Fibroblast of skin of right biceps (primary cell): Measurements from ENCODE around the gene UTP20.

Source experiments
- DNase-seq: peaks from one replicate; pipeline ENCODE4 v3.0.0-alpha.2; 2013

Gene UTP20

DNA sequence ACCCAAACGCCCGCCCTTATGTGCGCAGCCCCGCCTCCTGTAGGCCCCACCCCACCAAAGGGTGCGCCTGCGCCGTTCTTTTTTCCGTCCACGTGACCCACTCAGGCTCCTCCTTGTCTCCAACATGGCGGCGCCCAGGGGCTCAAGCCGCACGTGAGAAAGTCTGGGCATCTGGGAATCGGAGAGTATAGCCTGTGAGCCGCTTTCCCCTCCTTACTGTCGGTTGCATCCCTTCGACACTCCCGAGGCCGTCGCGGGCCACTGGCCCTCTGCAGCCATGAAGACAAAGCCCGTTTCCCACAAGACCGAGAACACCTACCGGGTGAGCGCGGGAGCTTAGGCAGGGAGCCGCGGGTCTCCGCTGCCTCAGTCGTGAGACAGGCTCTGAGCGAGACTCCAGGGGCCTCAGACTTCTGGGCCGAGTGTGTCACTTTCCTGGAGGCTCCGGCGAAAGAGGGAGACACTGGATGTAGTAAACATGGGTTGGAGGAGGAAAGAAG lies at the start of gene UTP20:
Gene UTP20 (plus strand): TSS at position 100 of the 500 bp plus-strand sequence. CDS start 178 bp downstream, at position 278.
- peak; percentile 86 for DNase-seq

DNA sequence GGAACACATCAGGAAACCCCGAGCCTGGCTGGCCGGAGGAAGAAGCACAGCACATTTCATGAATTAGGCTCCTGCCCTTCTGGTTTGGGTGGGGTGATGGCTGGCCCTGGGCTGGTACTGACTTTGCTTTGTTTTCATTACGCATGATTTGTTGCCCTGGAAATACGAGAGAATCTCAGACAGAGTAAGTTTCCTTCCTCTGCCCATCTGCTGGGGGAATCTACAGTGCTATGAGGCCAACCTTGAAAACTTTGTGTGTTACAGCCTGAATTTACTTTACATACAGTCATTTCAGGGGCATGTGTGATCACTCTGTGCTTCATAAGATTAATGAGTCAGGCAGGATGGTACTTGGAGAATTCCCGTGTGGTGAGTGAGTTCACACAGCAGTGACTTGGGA lies 49.4 kb upstream of the UTP20 start:
- peak; percentile 53 for DNase-seq

DNA sequence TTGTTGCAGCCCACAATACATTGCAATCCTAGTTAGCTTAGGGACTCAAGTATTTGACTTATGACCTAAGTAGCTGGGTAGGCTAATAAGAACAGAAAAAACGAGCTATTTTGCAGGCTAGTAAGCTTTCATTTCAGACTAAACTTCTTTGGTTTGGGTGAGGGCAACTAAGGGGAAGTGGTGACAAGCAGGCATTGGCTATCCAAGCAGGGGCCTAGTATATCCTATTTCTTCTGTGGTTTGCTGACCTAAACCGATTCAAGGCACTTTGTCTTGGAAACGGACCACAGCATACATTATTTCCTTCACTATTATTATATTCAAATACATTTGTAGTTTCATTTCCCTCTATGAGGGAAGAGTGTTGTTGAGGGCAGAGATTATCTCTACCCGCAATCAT lies 48.3 kb upstream of the UTP20 start:
- no peak for DNase-seq

DNA sequence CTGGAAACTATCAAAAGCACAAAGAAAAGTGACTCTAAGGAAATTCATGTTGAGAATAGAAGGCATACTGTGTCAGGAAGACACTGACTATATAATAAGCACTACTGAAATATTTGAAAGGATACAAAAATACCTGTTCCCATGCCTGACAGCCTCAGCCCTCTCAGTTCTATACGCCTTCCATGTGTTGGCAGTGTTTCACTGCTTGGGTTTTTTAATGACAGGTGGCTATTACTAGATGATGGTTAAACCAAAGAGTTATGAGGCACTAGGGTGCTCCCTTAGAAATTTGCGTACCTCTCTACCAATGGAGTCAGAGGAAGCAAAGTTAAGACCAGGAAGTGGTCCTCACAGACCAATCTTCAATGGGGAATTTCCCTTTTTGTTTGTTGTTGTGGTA lies 44.2 kb upstream of the UTP20 start:
- no peak for DNase-seq

DNA sequence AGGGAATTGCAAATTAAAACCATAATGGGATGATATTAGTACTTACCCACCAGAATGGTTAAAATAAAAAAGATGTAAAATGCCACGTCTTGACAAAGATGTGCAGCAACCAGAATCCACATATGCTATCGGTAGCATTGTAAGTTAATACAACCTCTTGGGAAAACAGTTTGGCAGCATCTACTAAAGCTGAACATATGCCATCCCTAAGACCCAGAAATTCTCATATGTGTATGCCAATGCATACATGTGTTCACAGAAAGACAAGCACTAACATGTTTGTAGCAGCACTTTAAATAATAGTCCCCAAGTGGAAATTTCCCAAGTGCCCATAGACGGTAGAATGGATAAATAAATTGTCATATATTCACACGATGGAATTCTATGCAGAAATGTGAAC lies 41.6 kb upstream of the UTP20 start:
- DNase-seq = no peak

DNA sequence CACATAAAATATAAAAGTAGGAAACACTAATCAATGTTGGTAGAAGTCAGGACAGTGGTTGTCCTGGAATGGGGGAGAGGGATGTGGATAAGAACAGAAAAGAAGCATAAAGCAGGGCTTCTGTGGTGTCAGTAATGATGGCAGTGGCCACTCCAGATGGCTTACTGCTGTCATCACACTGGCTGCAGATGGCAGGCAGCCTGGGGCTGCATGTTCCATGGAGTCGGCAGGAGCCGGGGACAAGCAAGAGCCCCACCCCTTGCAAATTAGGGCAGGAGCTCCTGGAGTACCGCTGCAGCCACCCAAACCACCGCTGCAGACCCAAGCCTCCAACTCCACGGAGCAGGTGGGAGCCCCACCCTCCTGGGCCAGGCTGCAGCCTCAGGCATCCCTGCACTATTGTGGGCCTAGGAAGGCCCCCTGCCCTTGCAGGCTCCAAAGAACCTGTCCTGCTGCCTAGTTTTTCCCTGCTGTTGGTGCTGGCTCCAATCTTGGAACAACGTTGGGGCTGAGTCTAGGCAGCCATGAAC lies 41.0 kb upstream of the UTP20 start:
- no peak for DNase-seq

DNA sequence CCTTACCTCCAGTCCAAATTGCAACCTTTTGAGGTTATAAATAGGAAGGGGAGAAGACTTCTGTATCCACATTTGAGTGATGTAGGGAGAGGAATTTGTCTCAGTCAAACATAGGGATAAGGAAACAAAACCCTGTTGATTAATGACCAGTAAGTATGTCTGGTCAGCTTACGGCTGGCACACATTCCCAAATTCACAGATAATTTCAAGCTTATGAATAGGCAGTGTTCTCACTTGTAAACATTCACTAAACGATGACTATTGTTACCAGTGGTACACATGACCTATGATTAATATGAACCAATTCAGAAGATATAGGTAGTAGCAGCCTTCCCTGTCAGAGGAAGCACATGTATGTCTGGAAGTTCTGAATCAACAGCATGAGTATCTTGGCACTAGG lies 36.8 kb upstream of the UTP20 start:
- no peak for DNase-seq

DNA sequence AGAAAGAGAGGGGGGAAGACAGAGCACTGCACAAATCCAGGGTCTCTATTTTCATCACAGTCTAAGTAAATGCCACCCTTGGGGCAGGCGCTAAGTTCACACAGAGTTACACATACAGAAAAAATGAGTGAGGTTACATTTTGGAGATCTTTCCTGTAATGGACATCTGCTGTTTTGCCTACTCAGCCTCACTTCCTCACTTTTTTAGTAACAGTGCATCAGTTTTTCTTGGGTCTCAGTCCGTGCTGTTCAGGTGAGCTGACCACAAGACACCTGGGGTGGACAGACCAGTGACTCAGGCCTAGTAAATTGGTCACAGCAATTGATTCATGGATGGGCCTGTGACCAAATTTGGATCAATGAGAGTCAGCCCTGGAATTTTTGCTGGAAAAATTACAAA lies 36.3 kb upstream of the UTP20 start:
- DNase-seq = no peak

DNA sequence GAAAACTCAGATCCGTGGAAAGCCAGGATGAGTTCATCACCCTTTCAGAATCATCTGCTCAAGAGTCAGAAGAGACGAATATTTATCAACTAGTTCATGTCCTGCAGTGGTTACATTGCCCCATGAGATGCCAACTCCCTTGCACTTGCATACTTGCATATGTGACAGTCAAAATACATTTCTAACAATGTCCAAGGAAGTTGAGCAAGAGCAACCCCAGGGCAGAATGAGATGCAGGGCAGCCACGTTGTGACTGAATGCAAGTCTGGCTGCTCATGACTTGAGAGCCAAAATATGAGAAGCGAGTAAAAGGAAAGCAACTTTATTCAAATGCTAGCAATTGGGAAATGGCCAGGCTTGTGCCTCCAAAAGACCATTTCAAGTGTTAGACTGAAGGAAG lies 23.6 kb upstream of the UTP20 start:
- DNase-seq = no peak

DNA sequence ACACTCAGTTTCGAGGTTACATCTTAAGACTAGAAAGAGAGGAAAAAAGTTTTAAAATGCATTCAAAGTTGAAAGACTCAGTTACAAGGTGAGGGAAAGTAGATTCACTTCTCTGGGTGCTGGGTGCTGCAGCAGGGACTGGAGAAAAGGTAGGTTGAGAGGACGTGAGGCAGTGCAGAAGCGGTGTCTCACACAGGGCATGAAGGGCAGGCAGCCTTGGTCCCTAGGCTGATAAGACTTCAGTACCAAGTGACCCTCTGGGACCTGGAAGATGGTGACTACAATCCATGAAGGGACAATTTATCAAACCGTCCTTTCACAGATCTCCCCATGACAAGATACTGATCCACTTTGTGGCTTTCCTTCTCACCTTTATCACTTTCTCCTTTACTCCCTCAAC lies 22.5 kb upstream of the UTP20 start:
- DNase-seq = no peak

DNA sequence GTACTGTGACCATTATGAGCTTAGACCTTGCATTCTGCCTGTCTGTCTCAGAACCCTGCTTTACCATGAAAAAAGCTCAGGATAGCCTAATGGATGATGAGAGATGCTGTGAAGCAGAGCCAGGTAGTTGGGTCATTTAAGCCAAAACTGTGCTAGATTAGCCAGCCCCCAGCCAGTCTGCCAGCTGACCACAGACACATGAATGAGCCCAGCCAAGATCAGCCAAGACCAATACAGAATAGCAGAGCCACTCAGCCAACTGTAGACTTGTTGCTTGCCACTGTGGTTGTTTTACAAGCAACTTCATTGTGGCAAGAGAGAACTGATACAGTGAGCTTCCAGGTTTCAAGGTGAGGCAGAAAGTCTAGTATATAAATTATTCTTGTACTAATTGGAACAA lies 12.8 kb upstream of the UTP20 start:
- no peak for DNase-seq

DNA sequence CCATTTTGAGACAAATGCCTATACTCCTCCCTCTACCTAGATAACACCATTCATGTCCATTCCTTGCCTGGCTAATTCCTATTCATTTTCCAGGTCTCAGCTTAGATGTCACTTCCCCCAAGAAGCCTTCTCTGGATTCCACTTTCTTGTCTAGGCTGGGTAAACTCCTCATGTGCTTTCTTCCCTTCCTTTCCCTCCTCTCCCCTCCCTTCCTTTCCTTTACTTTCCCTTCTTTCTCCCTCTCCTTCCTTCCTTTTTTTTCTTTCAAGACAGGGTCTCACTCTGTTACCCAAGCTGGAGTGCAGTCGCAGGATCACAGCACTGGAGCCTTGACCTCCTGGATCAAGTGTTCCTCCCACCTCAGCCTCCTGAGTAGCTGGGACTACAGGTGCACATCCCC lies 3.5 kb upstream of the UTP20 start:
- no peak for DNase-seq

DNA sequence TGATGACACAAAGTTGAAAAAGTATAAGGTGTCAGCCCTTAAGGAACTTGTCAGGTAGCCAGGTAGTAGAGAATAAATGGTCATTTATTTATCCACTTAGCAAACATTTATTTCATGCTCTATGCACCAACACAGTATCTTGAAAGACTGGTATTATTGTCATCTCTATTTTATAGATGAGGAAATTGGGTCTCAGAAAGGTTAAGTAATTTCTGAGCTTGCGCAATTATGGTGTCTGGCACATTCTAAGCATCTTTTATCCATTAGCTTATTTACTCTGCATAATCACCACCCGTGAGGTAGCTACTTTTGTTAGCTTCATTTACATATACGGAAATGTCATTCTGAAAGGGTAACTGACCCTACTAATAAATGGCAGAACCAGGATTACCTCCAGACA lies 2.5 kb upstream of the UTP20 start:
- no peak for DNase-seq

DNA sequence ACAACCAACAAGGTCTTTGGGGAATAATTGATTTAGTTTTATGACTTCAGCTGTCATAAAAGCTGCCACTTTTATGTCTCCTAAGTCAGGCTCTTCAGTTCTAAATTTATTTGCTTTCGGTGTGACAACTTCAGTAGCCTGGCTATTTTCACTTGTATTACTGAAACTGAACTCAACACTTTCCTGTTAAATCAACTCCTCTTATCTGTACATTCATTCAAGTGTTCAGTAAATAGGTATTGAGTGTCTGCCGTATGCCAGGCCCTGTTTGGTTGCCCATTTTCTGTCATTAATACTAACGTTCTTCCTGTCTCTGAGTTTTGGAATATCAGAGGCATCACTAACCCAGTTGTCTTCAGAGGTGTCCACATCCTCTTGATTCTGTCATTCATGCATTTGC lies 7.5 kb downstream of the UTP20 start:
- no peak for DNase-seq

DNA sequence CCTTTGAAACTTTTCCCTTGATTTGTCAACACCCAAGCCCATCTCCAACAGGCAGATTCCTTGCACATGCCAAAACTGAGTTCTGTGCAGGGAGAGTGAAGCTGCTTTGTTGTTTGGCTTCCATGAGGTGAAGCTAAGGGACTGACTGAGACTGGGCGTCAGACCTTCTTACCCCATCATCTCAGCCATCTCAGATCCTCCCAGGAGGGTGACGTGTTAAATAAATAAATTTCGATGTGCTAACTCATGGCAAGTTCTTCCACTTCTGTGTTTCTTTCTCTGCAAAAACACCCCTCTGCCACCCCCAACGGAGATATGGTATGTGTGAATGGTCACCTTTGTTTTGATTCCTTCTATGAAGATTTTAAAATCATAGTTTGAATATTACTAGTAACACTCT lies 17.8 kb downstream of the UTP20 start:
- DNase-seq = no peak

DNA sequence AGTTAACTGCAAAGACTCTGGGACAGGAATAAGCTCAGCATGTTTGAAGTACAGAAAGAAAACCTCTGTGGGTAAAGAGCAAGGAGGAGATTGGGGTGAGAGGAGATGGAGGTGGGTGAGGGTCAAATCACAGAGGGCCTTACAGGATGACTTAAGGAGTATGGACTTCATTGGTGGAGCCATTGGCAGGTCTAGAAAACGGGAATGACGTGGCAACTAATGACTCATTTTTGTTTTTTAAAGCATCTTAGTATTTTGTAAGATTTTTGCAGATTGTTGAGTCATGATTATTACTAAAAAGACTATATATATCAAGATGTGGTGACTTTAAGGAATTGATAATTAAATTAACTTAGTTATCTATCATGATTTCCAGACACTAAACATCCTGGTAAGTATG lies 18.5 kb downstream of the UTP20 start:
- DNase-seq = peak; percentile 62

DNA sequence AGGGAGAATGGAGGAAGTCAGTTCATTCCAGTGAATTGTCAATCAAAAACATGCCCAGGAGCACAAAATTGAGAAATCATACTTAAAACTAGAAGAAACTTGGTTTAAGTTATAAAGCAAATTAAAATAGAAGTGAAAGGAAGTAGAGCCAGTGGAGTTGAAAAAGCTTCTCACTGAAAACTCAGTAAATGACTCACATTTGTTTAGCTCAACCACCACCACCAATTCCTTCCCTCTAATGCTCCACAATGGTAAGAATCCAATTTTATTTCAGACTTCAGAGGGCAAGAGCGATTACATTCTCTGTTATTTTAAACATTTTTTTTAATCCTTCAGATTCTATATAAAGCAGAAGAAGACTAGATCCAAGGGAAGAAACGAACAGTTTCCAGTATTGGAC lies 19.4 kb downstream of the UTP20 start:
- DNase-seq = no peak

DNA sequence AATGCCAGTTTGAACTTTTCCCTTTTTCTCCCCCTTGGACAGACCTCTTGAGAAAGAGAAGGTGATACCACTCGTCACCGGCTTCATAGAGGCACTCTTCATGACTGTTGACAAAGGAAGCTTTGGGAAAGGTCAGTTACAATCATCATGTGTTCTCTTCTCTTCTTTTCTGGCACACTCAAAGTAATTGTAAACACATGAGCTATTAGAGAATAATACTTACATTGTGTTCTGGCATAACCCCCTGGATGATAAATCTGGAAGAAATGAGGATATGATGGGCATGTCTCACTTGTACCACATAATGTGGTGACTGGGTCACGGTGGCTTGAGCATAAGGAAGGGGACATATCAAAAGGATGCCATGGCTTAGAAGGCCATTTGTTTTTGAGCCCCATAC lies 20.0 kb downstream of the UTP20 start:
- DNase-seq = no peak

DNA sequence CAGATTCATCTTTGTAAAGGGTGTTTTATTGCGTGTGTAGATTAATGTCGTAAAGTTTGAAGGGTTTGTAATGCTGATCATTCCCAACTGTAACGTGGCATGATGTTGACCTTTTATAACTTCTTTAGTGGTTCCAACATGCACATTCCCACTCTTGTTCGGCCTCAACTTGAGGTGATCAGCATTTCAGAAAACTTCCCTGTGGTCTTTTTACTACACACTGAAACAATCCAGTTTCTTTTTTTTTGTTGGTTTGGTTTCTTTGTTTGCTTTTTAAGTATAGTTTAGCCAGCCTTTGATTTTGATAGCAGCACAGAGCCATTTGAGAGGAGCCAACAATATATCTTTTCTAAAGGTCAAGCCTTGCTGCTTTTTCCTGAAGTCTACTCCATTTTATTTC lies 22.8 kb downstream of the UTP20 start:
- DNase-seq = no peak

DNA sequence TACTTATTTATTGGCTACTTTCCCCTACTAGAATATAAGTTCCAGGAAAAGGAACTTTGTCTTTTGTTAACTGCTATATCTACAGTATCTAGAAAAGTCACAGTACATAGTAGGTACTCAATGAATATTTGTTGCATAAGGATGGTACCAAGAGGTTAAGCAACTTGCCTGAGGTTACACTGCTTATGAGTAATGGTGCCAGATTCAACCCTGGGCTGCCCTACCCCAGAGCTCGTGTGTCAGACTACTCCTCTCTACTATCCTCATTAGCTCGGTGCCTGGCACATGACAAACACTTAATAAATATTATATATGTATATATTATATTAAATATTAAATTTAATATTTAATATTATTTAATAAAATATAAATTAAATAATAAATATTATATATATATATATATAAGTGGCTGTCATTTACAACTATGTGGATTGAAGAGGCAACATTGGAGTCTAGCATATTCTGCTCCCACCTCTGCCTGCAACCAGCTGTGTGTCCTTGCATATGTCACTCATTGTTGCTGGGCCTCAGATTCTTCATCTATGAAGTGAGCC lies 25.4 kb downstream of the UTP20 start:
- DNase-seq = no peak

DNA sequence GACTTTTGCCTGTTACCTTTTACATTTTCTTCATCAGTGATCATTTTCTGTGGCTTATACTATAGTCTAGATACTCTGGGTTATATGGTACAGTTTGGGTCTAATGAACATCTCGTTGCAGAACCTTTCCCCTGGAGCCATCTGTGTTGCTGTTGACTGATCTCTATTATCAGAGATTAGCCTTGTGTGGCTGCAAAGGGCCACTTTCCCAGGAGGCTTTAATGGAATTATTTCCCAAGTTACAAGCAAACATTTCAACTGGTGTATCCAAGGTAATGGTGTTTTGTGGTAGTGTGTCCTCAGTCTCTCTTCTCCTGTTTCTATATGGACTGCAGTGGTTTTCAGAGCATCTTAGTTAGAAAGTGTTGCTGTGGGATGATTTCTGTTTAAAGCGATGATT lies 25.9 kb downstream of the UTP20 start:
- DNase-seq = no peak

DNA sequence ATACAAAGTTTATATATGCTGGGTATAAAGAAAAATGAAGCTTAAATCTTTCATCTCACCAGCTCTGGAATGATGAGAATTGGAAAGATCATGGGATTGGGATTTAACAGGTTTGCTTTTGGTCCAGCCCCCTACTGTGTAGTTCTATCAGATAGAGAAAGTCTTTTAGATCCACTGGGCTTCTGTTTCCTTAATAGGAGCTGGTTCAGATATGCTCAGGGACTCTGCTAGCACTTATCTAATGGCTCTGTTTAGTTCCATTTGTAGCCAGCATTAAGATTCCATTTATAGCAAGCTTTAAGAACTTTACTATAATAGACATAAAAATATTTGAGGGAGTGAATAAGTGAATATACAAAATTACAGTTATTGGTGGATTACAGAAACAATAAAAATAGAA lies 42.6 kb downstream of the UTP20 start:
- DNase-seq = no peak

DNA sequence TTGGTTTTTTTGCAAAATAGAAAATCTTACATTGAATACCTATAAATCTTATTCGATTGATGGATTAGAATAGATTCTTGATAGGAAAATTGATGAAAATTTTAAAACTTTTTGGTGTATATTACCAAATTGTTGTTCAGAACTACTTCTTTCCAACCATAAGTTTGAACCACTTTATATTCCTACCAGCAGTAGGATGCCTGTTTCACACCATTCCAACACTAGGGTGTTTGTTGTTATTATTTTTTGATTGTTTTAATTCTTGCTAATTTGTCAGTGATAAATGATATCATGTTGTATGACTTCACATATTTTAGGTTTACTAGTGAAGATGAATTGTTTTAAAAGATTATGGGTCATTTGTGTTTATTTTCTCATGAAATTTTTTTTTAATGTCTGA lies 43.4 kb downstream of the UTP20 start:
- no peak for DNase-seq

DNA sequence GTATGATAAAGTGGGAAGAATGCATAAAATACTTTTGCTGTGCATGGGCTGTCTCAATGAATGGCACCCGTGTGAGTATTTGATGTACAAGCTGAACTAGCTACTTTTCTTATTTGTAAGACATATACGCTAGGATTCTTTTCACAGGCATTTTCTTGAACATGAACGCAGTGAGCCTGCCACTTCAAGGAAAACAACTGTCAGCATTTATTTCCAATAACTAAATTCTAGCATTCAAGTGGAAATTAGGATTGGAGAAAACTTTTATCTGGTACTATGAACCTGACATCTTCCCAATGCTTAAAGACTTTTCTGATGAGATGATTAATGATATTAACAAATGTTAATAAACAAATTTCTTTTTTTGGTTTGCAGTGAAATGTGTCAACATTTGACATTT lies 45.7 kb downstream of the UTP20 start:
- DNase-seq = no peak

DNA sequence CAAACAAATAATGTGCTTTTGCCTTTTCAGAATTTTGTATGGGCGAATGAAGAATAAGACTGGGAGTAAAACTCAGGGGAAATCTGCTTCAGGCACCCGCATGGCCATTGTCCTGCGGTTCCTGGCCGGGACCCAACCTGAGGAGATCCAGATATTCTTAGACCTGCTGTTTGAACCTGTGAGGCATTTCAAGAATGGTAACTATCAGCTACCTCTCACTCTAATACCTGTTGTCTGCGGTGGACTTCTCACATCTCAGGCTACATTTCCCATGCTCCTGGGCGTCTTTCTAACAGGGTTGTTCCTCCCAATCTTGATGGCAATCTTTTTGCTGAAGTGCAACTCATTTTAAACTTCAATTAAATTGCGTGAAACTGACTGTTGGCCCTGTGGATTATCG lies 47.1 kb downstream of the UTP20 start:
- no peak for DNase-seq

DNA sequence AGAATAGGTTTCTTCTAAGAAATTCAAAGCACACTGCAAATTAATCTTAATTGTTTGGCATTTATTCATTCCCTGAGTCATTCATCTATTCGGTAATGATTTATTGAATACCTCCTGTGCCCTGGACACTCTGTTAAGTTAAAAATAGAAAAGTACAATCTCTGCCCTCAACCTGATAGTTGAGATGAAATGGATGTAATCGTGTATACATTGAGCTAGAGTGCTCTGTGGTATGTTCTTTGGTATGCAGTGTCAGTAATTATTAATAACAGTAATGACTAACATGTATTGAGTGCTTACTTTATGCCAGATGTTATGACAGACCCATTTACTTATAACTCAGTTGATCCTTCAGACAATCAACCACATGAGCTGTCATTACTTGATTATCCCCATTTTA lies 47.6 kb downstream of the UTP20 start:
- DNase-seq = no peak
